Heart left ventricle (tissue), 16 donors: ENCODE data around the gene PLCB4. TPM values are rescaled to one million over a fixed set of nuclear protein-coding genes. Genes with fewer than 3 reads are reported as not detected.

Experiments
- ATAC-seq, 4 donors: fragments of 200-7000 bp; cut with Tn5 transposase; one replicate each; pipeline ENCODE4 v1.9.1; 2020 to 2022; ENCODE audit warnings: moderate library complexity in 4 of 4, mild to moderate bottlenecking in 3 of 4, moderate number of reproducible peaks in 1 of 4
- DNase-seq, 5 donors: peaks; one replicate each; pipeline ENCODE4 v3.0.0-alpha.2; 2020
- H3K27ac ChIP-seq, 12 donors: fragments of 200-600 bp; sonication (generic) in 4 of 12; one replicate each; pipeline versions ENCODE4 v1.5.0 to v1.8.0; 2016 to 2022; ENCODE audit warnings: mild to moderate bottlenecking in 2 of 12
- H3K27me3 ChIP-seq, 9 donors: fragments of 200-600 bp; sonication (generic) in 2 of 9; one replicate each; pipeline versions ENCODE4 v1.5.1 to v1.8.0; 2016 to 2022; ENCODE audit warnings: mild to moderate bottlenecking in 3 of 9
- H3K36me3 ChIP-seq, 9 donors: fragments of 200-600 bp; sonication (generic) in 2 of 9; one replicate each; pipeline versions ENCODE4 v1.5.0 to v1.8.0; 2018 to 2022; ENCODE audit warnings: mild to moderate bottlenecking in 2 of 9
- H3K4me1 ChIP-seq, 12 donors: fragments of 200-600 bp; sonication (generic) in 4 of 12; one replicate each; pipeline versions ENCODE4 v1.5.0 to v1.8.0; 2016 to 2022; ENCODE audit warnings: mild to moderate bottlenecking in 3 of 12
- H3K4me3 ChIP-seq, 12 donors: fragments of 200-600 bp; sonication (generic) in 4 of 12; one replicate each; pipeline versions ENCODE4 v1.5.0 to v1.8.0; 2017 to 2022; ENCODE audit warnings: mild to moderate bottlenecking in 9 of 12, moderate library complexity in 4 of 12
- H3K9me3 ChIP-seq, 12 donors: fragments of 200-600 bp; sonication (generic) in 4 of 12; one replicate each; pipeline versions ENCODE4 v1.5.0 to v1.8.0; 2016 to 2022; ENCODE audit warnings: mild to moderate bottlenecking in 1 of 12
- CTCF ChIP-seq, 12 donors: fragments of 200-600 bp; sonication (generic) in 4 of 12; IDR thresholded peaks; one replicate each; pipeline versions ENCODE4 v1.5.0 to v1.8.0; 2018 to 2022; ENCODE audit warnings: antibody characterized with exemption in 12 of 12, mild to moderate bottlenecking in 5 of 12
- POLR2A ChIP-seq, 2 donors: fragments of 450-650 bp; IDR thresholded peaks; one replicate each; pipeline ENCODE4 v1.6.1; 2017; ENCODE audit warnings: antibody characterized with exemption in 2 of 2, mild to moderate bottlenecking in 2 of 2, moderate library complexity in 2 of 2
- WGBS, 4 donors: extraction: QIAGEN DNeasy Blood & Tissue Kit in 2 of 4; methylation state at CpG; one replicate each; pipeline versions ENCODE4 v1.1.5 to v1.1.7; 2013 to 2018; 5-methylcytosine and 5-hydroxymethylcytosine counted together
- intact Hi-C, 10 donors: fragments of 100-400 bp; cut with DNase I; formaldehyde crosslinking; loops; one replicate each; pipeline versions ENCODE4 v1.11.1 to v1.14.2; 2022
- polyA plus RNA-seq, 2 donors: library from polyadenylated mRNA; stranded (reverse); fragments of 200-250 nt; gene quantifications; one replicate each; pipeline ENCODE4 v1.2.3, GENCODE V29; 2013
- total RNA-seq, 9 donors: library from RNA; depleted of rRNA in 2 of 9; stranded (reverse); fragments of >200 nt in 2 of 9; fragmentation: NEBNext Ultra II Directional in 3 of 9; extraction: Animal tissue kit (Norgen Biotek cat#: 25700) in 3 of 9; gene quantifications; one replicate each; pipeline versions ENCODE4 v1.1.0 to v1.2.4, GENCODE V29; 2016 to 2023
- donor health status: ischemic (EF 13 %, LVEDD 7.1; RV severe dilation, severe dysfunction).
- donor health status: healthy with polysubstance abuse.
- donor health status: DM: no; HTN: yes; CAD: no.
- donor health status: DM: no; HTN: no; CAD: no.
- donor health status: ischemic (EF 25% LVEDD 6.9; RV normal size, moderate dysfunction).
- donor health status: ischemic (EF 25% LVEDD 5.7; RV mildly dilated, moderate dysfunction).
- donor health status: healthy.
- donor health status: DM: yes; HTN: yes; CAD: no.
- donor health status: ischemic (EF 35%, LVEDD 5.7; RV mildly dilated, moderate dysfunction).
- donor health status: nonischemic (EF 11% LVEDD 7.7; RV severe dilation, severe dysfunction).
- donor health status: DM: yes; HTN: yes; CAD: no.
- donor health status: PGD.
- donor health status: ischemic (EF 29% LVEDD 5.4; RV normal size, mild dysfunction).
- donor health status: nonischemic (EF 23%, LVEDD 6.1; RV moderate dilation, normal function).

PLCB4 gene
- total and polyA plus RNA-seq, 11 donors: 8.4 to 31.8 (median 18.5) TPM

GRCh38 chr20:9270831-9271230 lies 201.9 kb downstream of the PLCB4 start:
- Histone ChIP-seq H3K27me3 (no peaks in the 10 kb centered on the region), H3K4me3 (no peak overlapping the region), H3K27ac (no peak overlapping the region), H3K36me3 (no peaks in the 10 kb centered on the region), H3K9me3 (no peaks in the 10 kb centered on the region), H3K4me1 (peaks cover 0 to 45% (median 21%) of the 10 kb centered on the region in 12 donors)
- peak in 2 of 4 donors; percentile 73 to 78 for ATAC-seq
- intact Hi-C loops: no loop called here
- no peak for DNase-seq
- TF ChIP-seq CTCF (IDR thresholded peaks at IDR 0.05) (no peak), POLR2A (IDR thresholded peaks at IDR 0.05) (no peak)

GRCh38 chr20:9276966-9277468 lies 208.1 kb downstream of the PLCB4 start:
- DNase-seq (no peak), ATAC-seq (no peak)
- H3K4me1 ChIP-seq: peaks cover 0 to 65% (median 38%) of the 10 kb centered on the region in 12 donors
- no peak overlapping the region for H3K4me3 ChIP-seq
- TF ChIP-seq CTCF (IDR thresholded peaks at IDR 0.05) (no peak), POLR2A (IDR thresholded peaks at IDR 0.05) (no peak)
- H3K36me3 ChIP-seq: no peaks in the 10 kb centered on the region
- 83 to 91% (median 86%) methylated on average over 4 of the region's 4 CpGs for WGBS, 4 donors
- H3K27me3 ChIP-seq: no peaks in the 10 kb centered on the region
- H3K27ac ChIP-seq: no peak overlapping the region
- intact Hi-C loops: no loop called here
- H3K9me3 ChIP-seq: no peaks in the 10 kb centered on the region

GRCh38 chr20:9279918-9280401 lies 211.1 kb downstream of the PLCB4 start:
- peak overlapping the region in 11 of 12 donors; percentile 1 to 61 (median 31) for H3K27ac ChIP-seq
- no peaks in the 10 kb centered on the region for H3K36me3 ChIP-seq
- no peak for TF ChIP-seq POLR2A (IDR thresholded peaks at IDR 0.05)
- no peak for TF ChIP-seq CTCF (IDR thresholded peaks at IDR 0.05)
- intact Hi-C loops: loop anchor here in 1 of 10 donors (10.0 kb wide), 1 partner anchor 55 kb away; no protein-coding TSS in a partner anchor
- DNase-seq: peak in 1 of 5 donors; percentile 21
- ATAC-seq: peak; percentile 70 to 85 (median 78)
- no peaks in the 10 kb centered on the region for H3K27me3 ChIP-seq
- 41 to 58% (median 52%) methylated on average over 2 of the region's 2 CpGs for WGBS, 4 donors
- H3K4me1 ChIP-seq: peaks cover 0 to 64% (median 34%) of the 10 kb centered on the region in 12 donors
- peak overlapping the region in 1 of 12 donors; percentile 4 for H3K4me3 ChIP-seq
- H3K9me3 ChIP-seq: no peaks in the 10 kb centered on the region

- H3K4me1 ChIP-seq: peaks cover 0 to 64% (median 34%) of the 10 kb centered on the region in 12 donors
- no peak for DNase-seq
- no peaks in the 10 kb centered on the region for H3K36me3 ChIP-seq
- H3K27ac ChIP-seq: peak overlapping the region in 9 of 12 donors; percentile 1 to 61 (median 33)
- no peak for ATAC-seq
- WGBS, 4 donors: 52 to 65% (median 54%) methylated on average over 5 of the region's 5 CpGs
- H3K4me3 ChIP-seq: peak overlapping the region in 2 of 12 donors; percentile 4 to 7
- H3K9me3 ChIP-seq: no peaks in the 10 kb centered on the region
- H3K27me3 ChIP-seq: no peaks in the 10 kb centered on the region
- intact Hi-C loops: loop anchor here in 1 of 10 donors (10.0 kb wide), 1 partner anchor 54 kb away; no protein-coding TSS in a partner anchor
- TF ChIP-seq CTCF (IDR thresholded peaks at IDR 0.05) (no peak), POLR2A (IDR thresholded peaks at IDR 0.05) (no peak)
Measured at GRCh38 chr20:9280666-9281065, 211.8 kb downstream of the PLCB4 start.
